Smooth muscle cell (in vitro differentiated cells): ENCODE measurements around the gene SPINT3. TPM values are rescaled to one million over a fixed set of nuclear protein-coding genes. Genes with fewer than 3 reads are reported as not detected.
A peak's percentile ranks its signal among the peaks of the same experiment; 100 is the strongest.

Experiments used
- DNase-seq: peaks from one replicate; lab custom pipeline; 2025; ENCODE audit not compliant: unreplicated experiment; lab: John Stamatoyannopoulos, UW
- H2AFZ ChIP-seq: fragments of 200-600 bp; sonication (generic); 2 replicates; pipeline ENCODE4 v1.6.0; 2016; ENCODE audit warnings: antibody characterized with exemption, low read depth, mild to moderate bottlenecking
- H3F3A ChIP-seq: fragments of 200-600 bp; sonication (generic); 2 replicates; pipeline ENCODE4 v1.6.0; 2017; ENCODE audit warnings: antibody characterized with exemption, low read depth
- H3K27ac ChIP-seq: fragments of 200-600 bp; sonication (generic); 2 replicates; pipeline ENCODE4 v1.5.1; 2016; ENCODE audit warnings: low read depth, mild to moderate bottlenecking
- H3K27me3 ChIP-seq: fragments of 200-600 bp; sonication (generic); 2 replicates; pipeline ENCODE4 v1.6.1; 2016; ENCODE audit warnings: low read depth, mild to moderate bottlenecking
- H3K36me3 ChIP-seq: fragments of 200-600 bp; sonication (generic); 2 replicates; pipeline ENCODE4 v1.5.1; 2016; ENCODE audit warnings: low read depth
- H3K4me1 ChIP-seq: fragments of 200-600 bp; sonication (generic); 2 replicates; pipeline ENCODE4 v1.5.1; 2016; ENCODE audit warnings: low read depth
- H3K4me2 ChIP-seq: fragments of 200-600 bp; sonication (generic); 2 replicates; pipeline ENCODE4 v1.6.0; 2016; ENCODE audit warnings: mild to moderate bottlenecking
- H3K4me3 ChIP-seq: fragments of 200-600 bp; sonication (generic); 2 replicates; pipeline ENCODE4 v1.5.1; 2016; ENCODE audit warnings: mild to moderate bottlenecking
- H3K79me2 ChIP-seq: fragments of 200-600 bp; sonication (generic); 2 replicates; pipeline ENCODE4 v1.6.0; 2016; ENCODE audit warnings: low read depth, mild to moderate bottlenecking
- H3K9ac ChIP-seq: fragments of 200-600 bp; sonication (generic); 2 replicates; pipeline ENCODE4 v1.6.0; 2016; ENCODE audit warnings: low read depth
- H3K9me3 ChIP-seq: fragments of 200-600 bp; sonication (generic); replicated peaks from 2 replicates; pipeline ENCODE4 v1.5.1; 2016; ENCODE audit warnings: low read depth
- H4K20me1 ChIP-seq: fragments of 200-600 bp; sonication (generic); 2 replicates; pipeline ENCODE4 v1.6.0; 2016; ENCODE audit warnings: low read depth
- CTCF ChIP-seq: fragments of 200-600 bp; sonication (generic); IDR thresholded peaks from 2 replicates; pipeline ENCODE4 v1.5.1; 2017; ENCODE audit warnings: borderline replicate concordance, mild to moderate bottlenecking, antibody characterized with exemption; ENCODE audit not compliant: insufficient read depth, poor library complexity, severe bottlenecking
- WGBS: methylation state at CpG from one replicate; pipeline ENCODE4 v1.1.7; 2016; ENCODE audit warnings: low lambda C conversion rate; 5-methylcytosine and 5-hydroxymethylcytosine counted together
- polyA plus RNA-seq: library from polyadenylated mRNA; unstranded; fragments of >200 nt; fragmentation: Nextera tagmentation; extraction: Ambion mirVana; gene quantifications from 2 replicates; pipeline ENCODE4 v1.2.1, GENCODE V29; 2016
- total RNA-seq: library from RNA; depleted of rRNA; stranded (reverse); fragments of >200 nt; gene quantifications from 2 replicates; pipeline ENCODE4 v1.2.3, GENCODE V29; 2014

Gene SPINT3
- total and polyA plus RNA-seq, 2 experiments from 2014 or later, result not detected

GRCh38 chr20:45550765-45551164 lies 35.3 kb upstream of the SPINT3 start:
- H3K27ac ChIP-seq, result no peak overlapping the region
- no peak overlapping the region for H3K4me3 ChIP-seq
- no peaks in the 10 kb centered on the region for H3K27me3 ChIP-seq
- H3K79me2 ChIP-seq, result no peaks in the 10 kb centered on the region
- H3K36me3 ChIP-seq, result no peaks in the 10 kb centered on the region
- H3K9ac ChIP-seq, result no peak overlapping the region
- no peak overlapping the region for H3K4me2 ChIP-seq
- H2AFZ ChIP-seq, result no peak overlapping the region
- no peak for DNase-seq
- H3F3A ChIP-seq, result no peaks in the 10 kb centered on the region
- no peaks in the 10 kb centered on the region for H4K20me1 ChIP-seq
- no peak for TF ChIP-seq CTCF
- H3K4me1 ChIP-seq, result no peaks in the 10 kb centered on the region
- H3K9me3 ChIP-seq, result no peaks in the 10 kb centered on the region

GRCh38 chr20:45548410-45548809 lies 33.0 kb upstream of the SPINT3 start:
- H3K4me2 ChIP-seq, result no peak overlapping the region
- no peaks in the 10 kb centered on the region for H3K79me2 ChIP-seq
- H3F3A ChIP-seq, result no peaks in the 10 kb centered on the region
- H3K4me3 ChIP-seq, result no peak overlapping the region
- H3K36me3 ChIP-seq, result no peaks in the 10 kb centered on the region
- H3K9me3 ChIP-seq, result no peaks in the 10 kb centered on the region
- H3K9ac ChIP-seq, result no peak overlapping the region
- no peaks in the 10 kb centered on the region for H4K20me1 ChIP-seq
- DNase-seq, result no peak
- WGBS, result 87% methylated on average over 7 of the region's 7 CpGs
- H2AFZ ChIP-seq, result no peak overlapping the region
- H3K27me3 ChIP-seq, result peaks cover 9% of the 10 kb centered on the region
- H3K4me1 ChIP-seq, result no peaks in the 10 kb centered on the region
- no peak for TF ChIP-seq CTCF
- no peak overlapping the region for H3K27ac ChIP-seq

GRCh38 chr20:45547206-45547770 lies 31.9 kb upstream of the SPINT3 start, which contains the start of gene EPPIN:
TSS of gene EPPIN (minus strand) at chr20:45547401. CDS start at chr20:45547357, 44 bp downstream.
- no peaks in the 10 kb centered on the region for H3K4me1 ChIP-seq
- H3K9ac ChIP-seq, result no peak within 1 kb of the TSS
- WGBS, result 91% methylated on average over 6 of the region's 6 CpGs
- no peak within 1 kb of the TSS for H3K4me2 ChIP-seq
- no peaks in the 10 kb centered on the region for H4K20me1 ChIP-seq
- no peak within 1 kb of the TSS for H3K27ac ChIP-seq
- H3K9me3 ChIP-seq, result no peaks in the 10 kb centered on the region
- peak within 1 kb of the TSS; percentile 52 for H2AFZ ChIP-seq
- no peaks in the 10 kb centered on the region for H3F3A ChIP-seq
- DNase-seq, result no peak
- no peak within 1 kb of the TSS for H3K4me3 ChIP-seq
- no peaks in the 10 kb centered on the region for H3K36me3 ChIP-seq
- no peak for TF ChIP-seq CTCF
- no peaks in the 10 kb centered on the region for H3K79me2 ChIP-seq
- peaks cover 16% of the 10 kb centered on the region for H3K27me3 ChIP-seq

GRCh38 chr20:45545754-45546453 lies 30.5 kb upstream of the SPINT3 start:
- Histone ChIP-seq H4K20me1 (no peaks in the 10 kb centered on the region), H3K4me3 (no peak overlapping the region), H3K9ac (no peak overlapping the region), H3K27ac (no peak overlapping the region), H2AFZ (no peak overlapping the region), H3K27me3 (peaks cover 25% of the 10 kb centered on the region), H3K36me3 (no peaks in the 10 kb centered on the region), H3F3A (no peaks in the 10 kb centered on the region), H3K4me1 (no peaks in the 10 kb centered on the region), H3K4me2 (no peak overlapping the region), H3K79me2 (no peaks in the 10 kb centered on the region), H3K9me3 (no peaks in the 10 kb centered on the region)
- no peak for DNase-seq
- 46% methylated on average over 5 of the region's 5 CpGs for WGBS
- TF ChIP-seq CTCF, result peak; percentile 52
